ENCODE results near the gene CBR3. TPM values are rescaled to one million over a fixed set of nuclear protein-coding genes. Genes with fewer than 3 reads are reported as not detected.

The CBR3 gene
- total RNA-seq, 1 experiment from 2014 or later = 1.7 TPM

DNA sequence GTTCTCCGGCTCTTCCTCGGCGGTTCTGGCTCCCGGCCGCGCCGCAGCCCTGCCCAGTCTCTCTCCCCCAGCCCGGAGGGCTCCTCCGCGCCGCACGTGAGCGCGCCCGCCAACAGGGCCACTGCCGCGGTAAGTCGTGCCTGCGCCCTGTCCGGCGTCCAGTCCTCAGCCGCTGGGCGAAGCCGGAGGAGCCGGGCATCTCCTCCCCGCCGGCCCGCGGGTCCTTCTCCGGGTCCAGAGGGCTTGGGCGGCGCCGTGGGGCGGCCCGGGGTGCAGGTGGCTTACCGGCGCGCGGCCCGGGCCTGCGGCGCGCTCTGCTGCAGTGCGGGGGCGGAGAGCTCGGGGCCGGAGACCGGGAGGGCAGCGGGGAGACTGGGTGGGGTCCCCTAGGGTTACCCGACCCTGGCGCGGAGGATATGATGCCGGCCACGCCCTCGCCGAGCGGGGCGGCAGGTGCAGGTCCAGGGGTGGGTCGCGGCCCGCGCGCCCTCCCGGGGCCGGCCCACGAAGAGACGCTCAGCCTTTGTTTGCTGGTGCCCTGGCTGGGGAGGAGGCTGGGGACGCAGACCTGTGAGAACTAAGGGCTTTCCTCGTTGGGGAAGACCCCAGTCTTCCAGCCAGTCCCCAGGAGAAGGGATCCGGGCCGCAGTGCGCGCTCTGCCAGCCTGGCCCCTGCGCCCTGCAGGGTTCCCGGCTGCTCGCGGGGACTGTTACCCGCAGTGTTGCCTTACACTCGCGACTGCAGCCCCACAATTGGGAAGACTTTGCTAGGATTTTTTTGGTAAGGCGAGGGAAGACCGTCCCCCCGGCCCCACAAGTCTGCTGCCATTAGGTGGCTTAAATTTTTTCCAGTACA lies 22.2 kb downstream of the CBR3 start, which contains the start of gene DOP1B (continued):
- TF ChIP-seq REST (IDR thresholded peaks at IDR 0.05; ENCODE audit: low read depth) (no peak), CBX3 (IDR thresholded peaks at IDR 0.05; ENCODE audit: low read depth) (no peak), SRF (IDR thresholded peaks at IDR 0.05; ENCODE audit: low read depth) (no peak)
- TF ChIP-seq, protein P1, sequence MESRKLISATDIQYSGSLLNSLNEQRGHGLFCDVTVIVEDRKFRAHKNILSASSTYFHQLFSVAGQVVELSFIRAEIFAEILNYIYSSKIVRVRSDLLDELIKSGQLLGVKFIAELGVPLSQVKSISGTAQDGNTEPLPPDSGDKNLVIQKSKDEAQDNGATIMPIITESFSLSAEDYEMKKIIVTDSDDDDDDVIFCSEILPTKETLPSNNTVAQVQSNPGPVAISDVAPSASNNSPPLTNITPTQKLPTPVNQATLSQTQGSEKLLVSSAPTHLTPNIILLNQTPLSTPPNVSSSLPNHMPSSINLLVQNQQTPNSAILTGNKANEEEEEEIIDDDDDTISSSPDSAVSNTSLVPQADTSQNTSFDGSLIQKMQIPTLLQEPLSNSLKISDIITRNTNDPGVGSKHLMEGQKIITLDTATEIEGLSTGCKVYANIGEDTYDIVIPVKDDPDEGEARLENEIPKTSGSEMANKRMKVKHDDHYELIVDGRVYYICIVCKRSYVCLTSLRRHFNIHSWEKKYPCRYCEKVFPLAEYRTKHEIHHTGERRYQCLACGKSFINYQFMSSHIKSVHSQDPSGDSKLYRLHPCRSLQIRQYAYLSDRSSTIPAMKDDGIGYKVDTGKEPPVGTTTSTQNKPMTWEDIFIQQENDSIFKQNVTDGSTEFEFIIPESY (IDR thresholded peaks at IDR 0.05; ENCODE audit: extremely low read depth, insufficient replicate concordance, low read length) = no peak

GRCh38 chr21:36159356-36159921 lies 24.6 kb downstream of the CBR3 start:
- Histone ChIP-seq H3K79me2 (ENCODE audit: insufficient read depth, low read length) (peaks cover 6% of the 10 kb centered on the region), H3K9ac (ENCODE audit: low read length) (no peak overlapping the region), H4K20me1 (ENCODE audit: insufficient read depth) (no peaks in the 10 kb centered on the region), H3K36me3 (ENCODE audit: control insufficient read depth in 1 of 2, insufficient read depth in 2 of 2, low read length in 2 of 2) (no peaks in the 10 kb centered on the region), H3K4me2 (ENCODE audit: low read length) (no peak overlapping the region), H3K27ac (ENCODE audit: low read depth, low read length) (no peak overlapping the region), H3K27me3 (ENCODE audit: insufficient read depth, low read length) (no peaks in the 10 kb centered on the region), H3K4me1 (ENCODE audit: control insufficient read depth in 1 of 2, insufficient read depth in 2 of 2, low read length in 2 of 2) (peaks cover 16 to 30% of the 10 kb centered on the region in 2 experiments), H3K4me3 (replicated peaks in 1 of 2; ENCODE audit: low read depth in 1 of 2, low read length in 2 of 2) (no peak overlapping the region), H3K9me2 (ENCODE audit: insufficient read depth) (no peaks in the 10 kb centered on the region), H2AFZ (ENCODE audit: low read depth, low read length, poor library complexity, severe bottlenecking) (no peak overlapping the region), H3K9me3 (ENCODE audit: control insufficient read depth in 1 of 2, insufficient read depth in 1 of 2, low read depth in 1 of 2, low read length in 2 of 2) (no peaks in the 10 kb centered on the region)
- intact Hi-C loops (cut with micrococcal nuclease) = loop anchor here (5.0 kb wide), 1 partner anchor 228 kb away; the partner anchor contains the start of gene CHAF1B
- TF ChIP-seq FOSL1 (IDR thresholded peaks at IDR 0.05; ENCODE audit: low read depth) = no peak
- TF ChIP-seq ZFX (IDR thresholded peaks at IDR 0.05) = no peak
- TF ChIP-seq EZH2 (IDR thresholded peaks at IDR 0.05) = no peak
- DNase-seq (ENCODE audit: low read depth, low spot score) (no peak), ATAC-seq (no peak)
- ChIA-PET RAD21 (ENCODE audit: low non-redundant PET in 1 of 2, low total read pairs in 2 of 2, uncharacterized antibody in 2 of 2, unreplicated experiment in 2 of 2) (no interaction called here), CTCF (no interaction called here), POLR2A (no interaction called here)
- no TSS peak for BruUV-seq (replicated peaks)

All from HCT116 (cell line).